Fibroblast of skin of left quadriceps (primary cell): ENCODE results near the gene ARHGAP44.

Experiments used
- DNase-seq, 2 experiments: peaks; one replicate each; pipeline ENCODE4 v3.0.0-alpha.2; 2013; ENCODE audit warnings: low read depth in 2 of 2

ARHGAP44 gene

GRCh38 chr17:13024526-13025257, 235.4 kb downstream of the ARHGAP44 start:
- DNase-seq, result no peak

- no peak for DNase-seq
These were observed 235.9 kb downstream of the ARHGAP44 start for GRCh38 chr17:13025258-13025627.

- no peak for DNase-seq
These were observed 236.4 kb downstream of the ARHGAP44 start for GRCh38 chr17:13025687-13026086.

GRCh38 chr17:13027246-13027645, 237.9 kb downstream of the ARHGAP44 start:
- no peak for DNase-seq

GRCh38 chr17:13029340-13029739, 240.0 kb downstream of the ARHGAP44 start:
- DNase-seq, result no peak

- DNase-seq, result no peak
These were observed 240.8 kb downstream of the ARHGAP44 start for GRCh38 chr17:13030056-13030455.

GRCh38 chr17:13030459-13031300, 241.4 kb downstream of the ARHGAP44 start:
- peak; percentile 73 to 74 for DNase-seq

- no peak for DNase-seq
These were observed 242.5 kb downstream of the ARHGAP44 start for GRCh38 chr17:13031718-13032350.

- DNase-seq, result no peak
These were observed 246.1 kb downstream of the ARHGAP44 start for GRCh38 chr17:13035420-13035819.

GRCh38 chr17:13036751-13037150, 247.5 kb downstream of the ARHGAP44 start:
- DNase-seq, result no peak

GRCh38 chr17:13038931-13039665, 249.8 kb downstream of the ARHGAP44 start:
- no peak for DNase-seq
